HepG2 (cell line): Measurements from ENCODE around the gene ZNF625. TPM values are rescaled to one million over a fixed set of nuclear protein-coding genes. Genes with fewer than 3 reads are reported as not detected.

Experiments
- ATAC-seq: fragments of 200-7000 bp; cut with Tn5 transposase; 3 replicates; pipeline ENCODE4 v1.9.1; 2020; ENCODE audit warnings: mild to moderate bottlenecking, moderate library complexity
- BruUV-seq: library from RNA; stranded (reverse); fragments of 400-500 nt; replicated peaks from 2 replicates; lab custom pipeline; 2021; lab: Mats Ljungman, UMichigan
- CTCF ChIA-PET: fragments of 300-600 bp; formaldehyde crosslinking; extraction: SDS; loops from one replicate; lab custom pipeline; 2021; ENCODE audit warnings: low total read pairs, inconsistent platforms, low intra/inter-chr PET ratio; lab: Yijun Ruan, JAX
- POLR2A ChIA-PET: fragments of 350-600 bp; sonication (Branson Sonifier 250); formaldehyde crosslinking; loops from one replicate; lab custom pipeline; 2020; ENCODE audit warnings: antibody characterized with exemption, inconsistent platforms; lab: Yijun Ruan, JAX
- DNase-seq: peaks from one replicate; pipeline ENCODE4 v3.0.0-alpha.2; 2015; ENCODE audit warnings: low spot score
- FAIRE-seq: peaks from 3 replicates; lab custom pipeline; 2011; peaks lifted over from hg19 to GRCh38; lab: Jason Lieb, UNC
- H2AFZ ChIP-seq: one replicate; pipeline ENCODE4 v1.6.1; 2011; ENCODE audit warnings: low read length, inconsistent platforms
- H3K27ac ChIP-seq: fragments of 300-600 bp; 3 replicates; pipeline ENCODE4 v1.8.0; 2011; ENCODE audit warnings: mixed run types, mild to moderate bottlenecking, mixed read lengths, low read length, inconsistent platforms; ENCODE audit not compliant: insufficient read depth; ENCODE audit errors: extremely low read length
- H3K27me3 ChIP-seq, 2 experiments: fragments of 200-600 bp in 1 of 2; 2 replicates in 1 of 2; 3 replicates in 1 of 2; pipeline versions ENCODE4 v1.6.0 to v1.8.0; 2011; ENCODE audit warnings: low read length in 2 of 2, mild to moderate bottlenecking in 2 of 2, moderate library complexity in 2 of 2, inconsistent platforms in 1 of 2; ENCODE audit not compliant: insufficient read depth in 2 of 2, control insufficient read depth in 1 of 2
- H3K36me3 ChIP-seq, 2 experiments: fragments of 200-600 bp in 1 of 2; replicated peaks in 1 of 2; 2 replicates in 1 of 2; 3 replicates in 1 of 2; pipeline versions ENCODE4 v1.5.1 to v1.8.0; 2011; ENCODE audit warnings: low read length in 2 of 2, inconsistent platforms in 1 of 2; ENCODE audit not compliant: insufficient read depth in 2 of 2, control insufficient read depth in 1 of 2
- H3K4me1 ChIP-seq: 2 replicates; pipeline ENCODE4 v1.5.1; 2012; ENCODE audit warnings: low read length, inconsistent platforms; ENCODE audit not compliant: insufficient read depth
- H3K4me2 ChIP-seq: 2 replicates; pipeline ENCODE4 v1.6.0; 2011; ENCODE audit warnings: low read depth, low read length, inconsistent platforms
- H3K4me3 ChIP-seq, 3 experiments: fragments of 200-600 bp in 1 of 3; sonication (generic), shearing (Covaris generic) in 1 of 3; replicated peaks in 1 of 3; 2 replicates each; pipeline ENCODE4 v1.5.1; 2011 to 2016; ENCODE audit warnings: low read length in 3 of 3, inconsistent platforms in 2 of 3, low read depth in 2 of 3, mild to moderate bottlenecking in 2 of 3, control low read depth in 1 of 3, mixed read lengths in 1 of 3; ENCODE audit not compliant: insufficient read depth in 1 of 3
- H3K79me2 ChIP-seq: one replicate; pipeline ENCODE4 v1.6.1; 2011; ENCODE audit warnings: low read length, inconsistent platforms; ENCODE audit not compliant: insufficient read depth
- H3K9ac ChIP-seq: 2 replicates; pipeline ENCODE4 v1.6.0; 2011; ENCODE audit warnings: mild to moderate bottlenecking, low read depth, low read length, inconsistent platforms; ENCODE audit not compliant: insufficient read depth
- H3K9me3 ChIP-seq: 2 replicates; pipeline ENCODE4 v1.5.1; 2012; ENCODE audit warnings: mild to moderate bottlenecking, low read length
- H4K20me1 ChIP-seq: 2 replicates; pipeline ENCODE4 v1.6.0; 2011; ENCODE audit warnings: inconsistent platforms, mild to moderate bottlenecking, low read length, moderate library complexity; ENCODE audit not compliant: insufficient read depth
- ADNP ChIP-seq: sonication (generic); formaldehyde crosslinking; IDR thresholded peaks from 2 replicates; pipeline ENCODE4 v1.4.0; 2020; ENCODE audit warnings: missing genetic modification reagents
- BATF2 ChIP-seq: sonication (generic); formaldehyde crosslinking; IDR thresholded peaks from 2 replicates; pipeline ENCODE4 v1.8.0; 2022; ENCODE audit warnings: mild to moderate bottlenecking, missing genetic modification reagents, moderate library complexity
- CCAR2 ChIP-seq: fragments of 200-400 bp; formaldehyde crosslinking; optimal IDR thresholded peaks from 2 replicates; pipeline ENCODE3; 2018; ENCODE audit warnings: low read depth, mild to moderate bottlenecking, low read length, moderate library complexity
- ESRRA ChIP-seq: sonication (generic); formaldehyde crosslinking; IDR thresholded peaks from 2 replicates; pipeline ENCODE4 v1.5.1; 2020; ENCODE audit warnings: mild to moderate bottlenecking, low read depth, missing genetic modification reagents
- GMEB1 ChIP-seq: sonication (generic); formaldehyde crosslinking; IDR thresholded peaks from 2 replicates; pipeline ENCODE4 v1.5.1; 2020; ENCODE audit warnings: missing genetic modification reagents, mild to moderate bottlenecking, borderline replicate concordance
- KMT2A ChIP-seq: sonication (generic); formaldehyde crosslinking; IDR thresholded peaks from 2 replicates; pipeline ENCODE4 v1.4.0; 2020; ENCODE audit warnings: missing genetic modification reagents
- MED8 ChIP-seq: sonication (generic); formaldehyde crosslinking; IDR thresholded peaks from 2 replicates; pipeline ENCODE4 v1.8.1; 2023; ENCODE audit warnings: mild to moderate bottlenecking, missing genetic modification reagents; ENCODE audit not compliant: insufficient replicate concordance
- MTERF4 ChIP-seq: sonication (generic); formaldehyde crosslinking; IDR thresholded peaks from 2 replicates; pipeline ENCODE4 v1.8.0; 2023; ENCODE audit warnings: mild to moderate bottlenecking, missing genetic modification reagents
- TGIF2 ChIP-seq: IDR thresholded peaks from 2 replicates; pipeline ENCODE4 v1.6.1; 2016; ENCODE audit warnings: control low read depth, missing compliant biosample characterization
- YY1 ChIP-seq: IDR thresholded peaks from 2 replicates; pipeline ENCODE4 v1.6.1; 2011; ENCODE audit warnings: low read length, low read depth, moderate library complexity, mild to moderate bottlenecking; ENCODE audit not compliant: insufficient read depth, insufficient replicate concordance
- ZBTB42 ChIP-seq: sonication (generic); formaldehyde crosslinking; IDR thresholded peaks from 2 replicates; pipeline ENCODE4 v1.5.0; 2020; ENCODE audit warnings: mild to moderate bottlenecking, missing genetic modification reagents
- ZC3H4 ChIP-seq: sonication (generic); formaldehyde crosslinking; IDR thresholded peaks from 2 replicates; pipeline ENCODE4 v1.4.0; 2020; ENCODE audit warnings: missing genetic modification reagents, borderline replicate concordance
- ZKSCAN8 ChIP-seq: IDR thresholded peaks from 2 replicates; pipeline ENCODE4 v1.6.1; 2016; ENCODE audit warnings: borderline replicate concordance, missing genetic modification reagents, missing compliant biosample characterization
- ZNF121 ChIP-seq: sonication (generic); formaldehyde crosslinking; IDR thresholded peaks from 2 replicates; pipeline ENCODE4 v1.5.0; 2020; ENCODE audit warnings: mild to moderate bottlenecking, missing genetic modification reagents
- ZNF513 ChIP-seq: sonication (generic); formaldehyde crosslinking; conservative IDR thresholded peaks from 2 replicates; pipeline ENCODE4 v1.5.0; 2020; ENCODE audit warnings: missing genetic modification reagents
- ZNF781 ChIP-seq: sonication (generic); formaldehyde crosslinking; IDR thresholded peaks from 2 replicates; pipeline ENCODE4 v1.5.1; 2020; ENCODE audit warnings: borderline replicate concordance, mild to moderate bottlenecking, missing genetic modification reagents; ENCODE audit errors: not compliant biosample characterization
- WGBS: methylation state at CpG from one replicate; pipeline ENCODE4 v1.1.6; 2017; ENCODE audit warnings: low lambda C conversion rate; 5-methylcytosine and 5-hydroxymethylcytosine counted together
- in situ Hi-C: cut with HindIII; loops from 2 replicates; pipeline ENCODE4 v1.10.0; 2017; ENCODE audit warnings: low pct_unique_long_range_greater_than_20kb; ENCODE audit not compliant: extremely low pct_ligation_motif_present
- intact Hi-C: fragments of 100-400 bp; cut with micrococcal nuclease; formaldehyde crosslinking; loops from one replicate; pipeline ENCODE4 v1.10.0; 2022; ENCODE audit not compliant: unreplicated experiment
- polyA plus RNA-seq, 8 experiments: library from polyadenylated mRNA; depleted of rRNA in 3 of 8; stranded (reverse) in 7 of 8; unstranded in 1 of 8; fragments of >200 nt; fragmentation: Illumina TruSeq in 4 of 8; extraction: Trizol in 4 of 8; gene quantifications; 2 replicates each; pipeline versions ENCODE4 v1.2.1 to v1.2.3, GENCODE V29; 2011 to 2016; ENCODE audit warnings: low read depth in 4 of 8, missing spikeins in 1 of 8, mixed read lengths in 1 of 8; ENCODE audit not compliant: insufficient read depth in 1 of 8
- total RNA-seq, 5 experiments: library from RNA; depleted of rRNA; stranded (reverse); fragments of >200 nt; fragmentation: Illumina TruSeq; extraction: Trizol; gene quantifications; 2 replicates each; pipeline ENCODE4 v1.2.3, GENCODE V29; 2016; ENCODE audit warnings: low read depth in 1 of 5
- TF ChIP-seq, protein P1 (sequence below): fragments of 450-650 bp; IDR thresholded peaks from 2 replicates; pipeline ENCODE4 v1.6.1; 2017; ENCODE audit warnings: mild to moderate bottlenecking

The ZNF625 gene
- total and polyA plus RNA-seq, 2 of the 13 experiments (the other 11 are each of a cell fraction or from before 2014, with no cell fraction given): 1.7 to 12.2 TPM

- H3K9ac ChIP-seq: no peak overlapping the region
- H4K20me1 ChIP-seq: no peaks in the 10 kb centered on the region
- BruUV-seq: no TSS peak
- DNase-seq: no peak
- no peak overlapping the region for H3K27ac ChIP-seq
- ChIA-PET POLR2A (no interaction called here), CTCF (no interaction called here)
- peaks cover 12 to 48% of the 10 kb centered on the region in 2 experiments for H3K36me3 ChIP-seq
- H3K4me3 ChIP-seq: no peak overlapping the region
- ATAC-seq: no peak
- H3K9me3 ChIP-seq: peaks cover 40% of the 10 kb centered on the region
- no peak for TF ChIP-seq ESRRA
- TF ChIP-seq MTERF4 (CRISPR knock-in tag): no peak
- no peak for TF ChIP-seq ZC3H4
- no peak for TF ChIP-seq CCAR2
- TF ChIP-seq TGIF2 (CRISPR knock-in tag): no peak
- no peak for TF ChIP-seq ZNF513 (CRISPR knock-in tag)
- no peak for TF ChIP-seq ZKSCAN8 (CRISPR knock-in tag)
- TF ChIP-seq ADNP: no peak
- TF ChIP-seq ZBTB42: no peak
- no peak for TF ChIP-seq KMT2A (CRISPR knock-in tag)
- no peak for TF ChIP-seq BATF2 (CRISPR knock-in tag)
- TF ChIP-seq, protein P1, sequence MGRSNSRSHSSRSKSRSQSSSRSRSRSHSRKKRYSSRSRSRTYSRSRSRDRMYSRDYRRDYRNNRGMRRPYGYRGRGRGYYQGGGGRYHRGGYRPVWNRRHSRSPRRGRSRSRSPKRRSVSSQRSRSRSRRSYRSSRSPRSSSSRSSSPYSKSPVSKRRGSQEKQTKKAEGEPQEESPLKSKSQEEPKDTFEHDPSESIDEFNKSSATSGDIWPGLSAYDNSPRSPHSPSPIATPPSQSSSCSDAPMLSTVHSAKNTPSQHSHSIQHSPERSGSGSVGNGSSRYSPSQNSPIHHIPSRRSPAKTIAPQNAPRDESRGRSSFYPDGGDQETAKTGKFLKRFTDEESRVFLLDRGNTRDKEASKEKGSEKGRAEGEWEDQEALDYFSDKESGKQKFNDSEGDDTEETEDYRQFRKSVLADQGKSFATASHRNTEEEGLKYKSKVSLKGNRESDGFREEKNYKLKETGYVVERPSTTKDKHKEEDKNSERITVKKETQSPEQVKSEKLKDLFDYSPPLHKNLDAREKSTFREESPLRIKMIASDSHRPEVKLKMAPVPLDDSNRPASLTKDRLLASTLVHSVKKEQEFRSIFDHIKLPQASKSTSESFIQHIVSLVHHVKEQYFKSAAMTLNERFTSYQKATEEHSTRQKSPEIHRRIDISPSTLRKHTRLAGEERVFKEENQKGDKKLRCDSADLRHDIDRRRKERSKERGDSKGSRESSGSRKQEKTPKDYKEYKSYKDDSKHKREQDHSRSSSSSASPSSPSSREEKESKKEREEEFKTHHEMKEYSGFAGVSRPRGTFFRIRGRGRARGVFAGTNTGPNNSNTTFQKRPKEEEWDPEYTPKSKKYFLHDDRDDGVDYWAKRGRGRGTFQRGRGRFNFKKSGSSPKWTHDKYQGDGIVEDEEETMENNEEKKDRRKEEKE: no peak
- no peak for TF ChIP-seq MED8 (CRISPR knock-in tag)
- no peak for TF ChIP-seq ZNF121
- TF ChIP-seq GMEB1: no peak
- no peak for TF ChIP-seq ZNF781
- no peak for TF ChIP-seq YY1
- in situ Hi-C loops (no loop called here), intact Hi-C loops (no loop called here)
- H3K4me1 ChIP-seq: peaks cover 1% of the 10 kb centered on the region
- no peak overlapping the region for H2AFZ ChIP-seq
- no peaks in the 10 kb centered on the region for H3K79me2 ChIP-seq
- no peaks in the 10 kb centered on the region; a peak in 1 of 5 replicates for H3K27me3 ChIP-seq
- no peak overlapping the region for H3K4me2 ChIP-seq
- 96% methylated on average over 6 of the region's 6 CpGs for WGBS
- no peak for FAIRE-seq
These were observed 31.1 kb upstream of the ZNF625 start for GRCh38 chr19:12187625-12188024.
